WTC11 (cell line): ENCODE results near the gene NRXN2. TPM values are rescaled to one million over a fixed set of nuclear protein-coding genes. Genes with fewer than 3 reads are reported as not detected.

Source experiments
- ATF2 ChIP-seq: sonication (generic); formaldehyde crosslinking; IDR thresholded peaks from 2 replicates; pipeline ENCODE4 v1.8.1; 2022; ENCODE audit warnings: low read depth, missing genetic modification reagents, borderline replicate concordance
- ATF6 ChIP-seq: sonication (generic); formaldehyde crosslinking; IDR thresholded peaks from 2 replicates; pipeline ENCODE4 v1.8.1; 2023; ENCODE audit warnings: mild to moderate bottlenecking, missing genetic modification reagents
- CBFB ChIP-seq: sonication (generic); formaldehyde crosslinking; IDR thresholded peaks from 2 replicates; pipeline ENCODE4 v1.8.1; 2022; ENCODE audit warnings: mild to moderate bottlenecking, low read depth, missing genetic modification reagents
- CDX4 ChIP-seq: fragments of 250-450 bp; sonication (Bioruptor Pico); IDR thresholded peaks from 2 replicates; pipeline ENCODE4 v1.9.0; 2021; ENCODE audit warnings: moderate library complexity, mild to moderate bottlenecking, inconsistent platforms, borderline replicate concordance
- MYBL2 ChIP-seq: sonication (generic); formaldehyde crosslinking; IDR thresholded peaks from 2 replicates; pipeline ENCODE4 v1.8.1; 2023; ENCODE audit warnings: mild to moderate bottlenecking, moderate library complexity, missing genetic modification reagents
- NR3C1 ChIP-seq: sonication (generic); formaldehyde crosslinking; conservative IDR thresholded peaks from 2 replicates; pipeline ENCODE4 v1.8.1; 2023; ENCODE audit warnings: low read depth, mild to moderate bottlenecking, missing genetic modification reagents
- PRDM15 ChIP-seq: sonication (generic); formaldehyde crosslinking; IDR thresholded peaks from 2 replicates; pipeline ENCODE4 v1.8.0; 2022; ENCODE audit warnings: missing genetic modification reagents
- ZMAT4 ChIP-seq: fragments of 250-450 bp; sonication (Bioruptor Pico); IDR thresholded peaks from 2 replicates; pipeline ENCODE4 v1.9.0; 2021; ENCODE audit warnings: mild to moderate bottlenecking
- ZNF425 ChIP-seq: fragments of 250-450 bp; sonication (Bioruptor Pico); conservative IDR thresholded peaks from 2 replicates; pipeline ENCODE4 v1.9.0; 2021; ENCODE audit warnings: mild to moderate bottlenecking
- ZNF532 ChIP-seq: fragments of 250-450 bp; sonication (Bioruptor Pico); IDR thresholded peaks from 2 replicates; pipeline ENCODE4 v1.9.0; 2021; ENCODE audit warnings: mild to moderate bottlenecking, borderline replicate concordance
- total RNA-seq: library from RNA; stranded (reverse); gene quantifications from 3 replicates; pipeline ENCODE4 v1.2.3, GENCODE V29; 2021
- TF ChIP-seq, protein P1 (sequence below): sonication (generic); formaldehyde crosslinking; IDR thresholded peaks from 2 replicates; pipeline ENCODE4 v1.8.0; 2022; ENCODE audit warnings: mild to moderate bottlenecking, missing genetic modification reagents

NRXN2 gene
- total RNA-seq, 1 experiment from 2014 or later = 8.6 TPM

DNA sequence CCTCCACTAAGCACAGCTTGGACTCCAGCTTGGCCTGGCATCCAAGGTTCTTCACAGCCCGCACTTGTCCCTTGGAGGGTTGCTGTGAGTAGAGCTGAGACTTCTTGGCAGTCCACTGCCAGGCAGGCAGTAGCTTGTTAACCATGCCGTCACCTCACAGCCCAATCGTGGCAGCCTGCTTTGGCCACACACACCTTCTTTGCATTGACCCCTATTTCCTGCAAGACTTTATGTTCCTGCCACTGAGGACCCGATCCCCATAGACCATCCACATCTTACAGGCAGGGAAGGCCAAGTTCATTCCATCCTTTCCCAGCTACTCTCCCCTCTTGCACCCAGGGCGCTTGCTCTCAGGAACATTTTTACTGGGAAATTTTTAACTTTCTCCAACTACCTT lies 39.3 kb upstream of the NRXN2 start (continued):
- peak; percentile 60; the same call in 1 of the 2 replicates for TF ChIP-seq ZNF425 (CRISPR knock-in tag)
- TF ChIP-seq CBFB (CRISPR knock-in tag) = no peak
- no peak for TF ChIP-seq MYBL2 (CRISPR knock-in tag)
- TF ChIP-seq ATF2 (CRISPR knock-in tag) = no peak
- TF ChIP-seq ATF6 (CRISPR knock-in tag) = no peak
- TF ChIP-seq ZMAT4 = 0 out of 2 replicates have a peak, but pooled peaks have one; percentile 12
- no peak for TF ChIP-seq CDX4 (CRISPR knock-in tag)
- TF ChIP-seq NR3C1 = no peak
- no peak for TF ChIP-seq ZNF532
- TF ChIP-seq, protein P1, sequence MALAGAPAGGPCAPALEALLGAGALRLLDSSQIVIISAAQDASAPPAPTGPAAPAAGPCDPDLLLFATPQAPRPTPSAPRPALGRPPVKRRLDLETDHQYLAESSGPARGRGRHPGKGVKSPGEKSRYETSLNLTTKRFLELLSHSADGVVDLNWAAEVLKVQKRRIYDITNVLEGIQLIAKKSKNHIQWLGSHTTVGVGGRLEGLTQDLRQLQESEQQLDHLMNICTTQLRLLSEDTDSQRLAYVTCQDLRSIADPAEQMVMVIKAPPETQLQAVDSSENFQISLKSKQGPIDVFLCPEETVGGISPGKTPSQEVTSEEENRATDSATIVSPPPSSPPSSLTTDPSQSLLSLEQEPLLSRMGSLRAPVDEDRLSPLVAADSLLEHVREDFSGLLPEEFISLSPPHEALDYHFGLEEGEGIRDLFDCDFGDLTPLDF (CRISPR knock-in tag) = no peak
- peak; percentile 54; the same call in 1 of the 2 replicates for TF ChIP-seq PRDM15 (CRISPR knock-in tag)
